Measurements from ENCODE around the gene ZNF764.

Gene ZNF764

GRCh38 chr16:30530163-30531037 lies 27.8 kb downstream of the ZNF764 start:
- DNase-seq (ENCODE audit: low read depth) = no peak

GRCh38 chr16:30528799-30529457 lies 29.2 kb downstream of the ZNF764 start:
- no peak overlapping the region for H3K4me3 ChIP-seq (ENCODE audit: low read depth, low read length)
- no peak for TF ChIP-seq CTCF (IDR thresholded peaks at IDR 0.05; ENCODE audit: control insufficient read depth, extremely low read depth, insufficient read depth)
- DNase-seq (ENCODE audit: low read depth) = no peak

More at GRCh38 chr16:30530163-30531037, 27.8 kb downstream of the ZNF764 start:
- no peak overlapping the region for H3K4me3 ChIP-seq (ENCODE audit: low read depth, low read length)
- no peak for TF ChIP-seq CTCF (IDR thresholded peaks at IDR 0.05; ENCODE audit: control insufficient read depth, extremely low read depth, insufficient read depth)

- no peak for TF ChIP-seq CTCF (IDR thresholded peaks at IDR 0.05; ENCODE audit: control insufficient read depth, extremely low read depth, insufficient read depth)
- H3K4me3 ChIP-seq (ENCODE audit: low read depth, low read length) = peak overlapping the region; percentile 74
- peak; percentile 61 for DNase-seq (ENCODE audit: low read depth)
Measured at GRCh38 chr16:30527635-30528178, 30.5 kb downstream of the ZNF764 start.

- TF ChIP-seq CTCF (IDR thresholded peaks at IDR 0.05; ENCODE audit: control insufficient read depth, extremely low read depth, insufficient read depth) = 0 out of 2 replicates have a peak, but pooled peaks have one; percentile 17
- H3K4me3 ChIP-seq (ENCODE audit: low read depth, low read length) = peak overlapping the region; percentile 74
- DNase-seq (ENCODE audit: low read depth) = peak; percentile 93
Measured at GRCh38 chr16:30526823-30527634, 31.1 kb downstream of the ZNF764 start.

GRCh38 chr16:30526137-30526822 lies 31.9 kb downstream of the ZNF764 start, which contains the start of gene ZNF768:
TSS of gene ZNF768 (minus strand) at chr16:30526566. CDS start at chr16:30526413, 153 bp downstream.
- DNase-seq (ENCODE audit: low read depth) = no peak
- TF ChIP-seq CTCF (IDR thresholded peaks at IDR 0.05; ENCODE audit: control insufficient read depth, extremely low read depth, insufficient read depth) = no peak
- H3K4me3 ChIP-seq (ENCODE audit: low read depth, low read length) = peak within 1 kb of the TSS; percentile 74

- H3K4me3 ChIP-seq (ENCODE audit: low read depth, low read length) = peak overlapping the region; percentile 74
- no peak for DNase-seq (ENCODE audit: low read depth)
- TF ChIP-seq CTCF (IDR thresholded peaks at IDR 0.05; ENCODE audit: control insufficient read depth, extremely low read depth, insufficient read depth) = no peak
Measured at GRCh38 chr16:30525844-30526136, 32.4 kb downstream of the ZNF764 start.

Measured in LNCaP clone FGC (cell line).